Vagina (tissue), 2 donors: ENCODE measurements around the gene EVC2. TPM values are rescaled to one million over a fixed set of nuclear protein-coding genes. Genes with fewer than 3 reads are reported as not detected.
A peak's percentile ranks its signal among the peaks of the same experiment; 100 is the strongest.

ENCODE experiments used
- DNase-seq, 2 donors: peaks; one replicate each; pipeline ENCODE4 v3.0.0-alpha.2; 2017; ENCODE audit errors: extremely low spot score in 2 of 2
- H3K27ac ChIP-seq: fragments of 200-600 bp; sonication (generic); one replicate; pipeline ENCODE4 v1.5.1; 2019
- H3K27me3 ChIP-seq: fragments of 200-600 bp; sonication (generic); one replicate; pipeline ENCODE4 v1.5.1; 2019
- H3K36me3 ChIP-seq, 2 donors: fragments of 200-600 bp; sonication (generic); one replicate each; pipeline ENCODE4 v1.5.1; 2017 to 2019
- H3K4me1 ChIP-seq: fragments of 200-600 bp; sonication (generic); one replicate; pipeline ENCODE4 v1.5.1; 2019
- H3K4me3 ChIP-seq, 2 donors: fragments of 200-600 bp; sonication (generic); 1 replicate in 1 of 2; 2 replicates in 1 of 2; pipeline ENCODE4 v1.5.1; 2016 to 2019
- H3K9me3 ChIP-seq: fragments of 200-600 bp; sonication (generic); one replicate; pipeline ENCODE4 v1.5.1; 2019
- CTCF ChIP-seq, 3 experiments: fragments of 450-650 bp in 2 of 3; fragments of 200-600 bp in 1 of 3; sonication (generic) in 1 of 3; IDR thresholded peaks; one replicate each; pipeline ENCODE4 v1.5.1; 2017 to 2019; ENCODE audit warnings: antibody characterized with exemption in 3 of 3, mild to moderate bottlenecking in 2 of 3, moderate library complexity in 2 of 3
- POLR2A ChIP-seq, 2 donors: fragments of 450-650 bp; IDR thresholded peaks; one replicate each; pipeline ENCODE4 v1.6.1; 2017; ENCODE audit warnings: antibody characterized with exemption in 2 of 2, mild to moderate bottlenecking in 2 of 2, moderate library complexity in 2 of 2
- POLR2AphosphoS5 ChIP-seq, 2 donors: sonication (generic); formaldehyde crosslinking; IDR thresholded peaks; one replicate each; pipeline ENCODE4 v1.9.0; 2017; ENCODE audit warnings: antibody characterized with exemption in 2 of 2, mild to moderate bottlenecking in 2 of 2, low read depth in 1 of 2; ENCODE audit not compliant: insufficient read depth in 1 of 2
- intact Hi-C: fragments of 100-400 bp; cut with DNase I; formaldehyde crosslinking; loops from one replicate; pipeline ENCODE4 v1.15.1; 2023
- total RNA-seq: library from RNA; depleted of rRNA; stranded (reverse); fragments of >200 nt; gene quantifications from one replicate; pipeline ENCODE4 v1.2.3, GENCODE V29; 2016

EVC2 gene
- total RNA-seq, 1 donor from 2014 or later: 23.8 TPM

- no peak overlapping the region for H3K4me3 ChIP-seq
- DNase-seq: no peak
- intact Hi-C loops: no loop called here
- no peaks in the 10 kb centered on the region for H3K27me3 ChIP-seq
- peaks cover 34% of the 10 kb centered on the region for H3K4me1 ChIP-seq
- H3K36me3 ChIP-seq: no peaks in the 10 kb centered on the region
- no peak for TF ChIP-seq POLR2A (IDR thresholded peaks at IDR 0.05)
- TF ChIP-seq CTCF (IDR thresholded peaks at IDR 0.05): no peak
- no peak for TF ChIP-seq POLR2AphosphoS5 (IDR thresholded peaks at IDR 0.05; ENCODE audit: insufficient read depth in 1 of 2, low read depth in 1 of 2)
- H3K9me3 ChIP-seq: peaks cover 4% of the 10 kb centered on the region
- no peak overlapping the region for H3K27ac ChIP-seq
These were observed 5.5 kb upstream of the EVC2 start for GRCh38 chr4:5713861-5714260.

GRCh38 chr4:5712931-5713330, 4.6 kb upstream of the EVC2 start:
- no peak for DNase-seq
- Histone ChIP-seq H3K27ac (no peak overlapping the region), H3K4me1 (peaks cover 39% of the 10 kb centered on the region), H3K36me3 (no peaks in the 10 kb centered on the region), H3K4me3 (peak overlapping the region in 1 of 2 donors; percentile 67), H3K9me3 (peaks cover 4% of the 10 kb centered on the region), H3K27me3 (no peaks in the 10 kb centered on the region)
- TF ChIP-seq POLR2A (IDR thresholded peaks at IDR 0.05) (no peak), POLR2AphosphoS5 (IDR thresholded peaks at IDR 0.05; ENCODE audit: insufficient read depth in 1 of 2, low read depth in 1 of 2) (no peak), CTCF (IDR thresholded peaks at IDR 0.05) (no peak)
- intact Hi-C loops: no loop called here

GRCh38 chr4:5712517-5712916, 4.2 kb upstream of the EVC2 start:
- Histone ChIP-seq H3K4me3 (peak overlapping the region; percentile 62 to 67), H3K4me1 (peaks cover 43% of the 10 kb centered on the region), H3K27me3 (no peaks in the 10 kb centered on the region), H3K9me3 (peaks cover 4% of the 10 kb centered on the region), H3K36me3 (no peaks in the 10 kb centered on the region), H3K27ac (no peak overlapping the region)
- no peak for DNase-seq
- intact Hi-C loops: no loop called here
- TF ChIP-seq CTCF (IDR thresholded peaks at IDR 0.05): no peak
- TF ChIP-seq POLR2A (IDR thresholded peaks at IDR 0.05): no peak

- DNase-seq: no peak
- Histone ChIP-seq H3K4me3 (peak overlapping the region; percentile 62 to 67), H3K27me3 (no peaks in the 10 kb centered on the region), H3K9me3 (peaks cover 4% of the 10 kb centered on the region), H3K27ac (peak overlapping the region; percentile 68), H3K36me3 (no peaks in the 10 kb centered on the region), H3K4me1 (peaks cover 52% of the 10 kb centered on the region)
- intact Hi-C loops: no loop called here
- TF ChIP-seq CTCF (IDR thresholded peaks at IDR 0.05) (no peak), POLR2AphosphoS5 (IDR thresholded peaks at IDR 0.05; ENCODE audit: insufficient read depth in 1 of 2, low read depth in 1 of 2) (peak in 1 of 2 donors; percentile 10), POLR2A (IDR thresholded peaks at IDR 0.05) (no peak)
These were observed 3.3 kb upstream of the EVC2 start for GRCh38 chr4:5711479-5712184.

GRCh38 chr4:5710961-5711478, 2.7 kb upstream of the EVC2 start, which contains the start of gene EVC:
Gene EVC (plus strand): TSS chr4:5711201. CDS start chr4:5711381, 180 bp downstream.
- Histone ChIP-seq H3K4me3 (peak within 1 kb of the TSS; percentile 62 to 67), H3K27ac (peak within 1 kb of the TSS; percentile 90), H3K36me3 (no peaks in the 10 kb centered on the region), H3K4me1 (peaks cover 56% of the 10 kb centered on the region), H3K9me3 (peaks cover 4% of the 10 kb centered on the region), H3K27me3 (no peaks in the 10 kb centered on the region)
- intact Hi-C loops: no loop called here
- TF ChIP-seq POLR2AphosphoS5 (IDR thresholded peaks at IDR 0.05; ENCODE audit: insufficient read depth in 1 of 2, low read depth in 1 of 2): peak in 1 of 2 donors; percentile 41
- peak in 1 of 2 donors; percentile 62 for TF ChIP-seq POLR2A (IDR thresholded peaks at IDR 0.05)
- no peak for TF ChIP-seq CTCF (IDR thresholded peaks at IDR 0.05)
- peak in 1 of 2 donors; percentile 93 for DNase-seq
